Lower leg skin (tissue), 3 donors: ENCODE results near the gene SEC16B.

Experiments used
- CTCF ChIP-seq, 3 donors: fragments of 450-650 bp; IDR thresholded peaks; one replicate each; pipeline ENCODE4 v1.5.1; 2016; ENCODE audit warnings: antibody characterized with exemption in 3 of 3, mild to moderate bottlenecking in 3 of 3, moderate library complexity in 2 of 3
- POLR2A ChIP-seq, 2 donors: fragments of 450-650 bp; IDR thresholded peaks; one replicate each; pipeline ENCODE4 v1.6.1; 2016 to 2017; ENCODE audit warnings: antibody characterized with exemption in 2 of 2, mild to moderate bottlenecking in 1 of 2, moderate library complexity in 1 of 2

GRCh38 chr1:177952691-177953090 is 17.2 kb downstream of the SEC16B start:
- TF ChIP-seq POLR2A (IDR thresholded peaks at IDR 0.05) (no peak), CTCF (IDR thresholded peaks at IDR 0.05) (no peak)
